ENCODE measurements around the gene TNKS2. TPM values are rescaled to one million over a fixed set of nuclear protein-coding genes. Genes with fewer than 3 reads are reported as not detected.
"Not testable (repeated sequence)": the region's sequence is repeated elsewhere in the genome, so short reads cannot be mapped to it uniquely, and the experiment has no call there.

The TNKS2 gene
- total RNA-seq, 4 donors from 2014 or later: 27.8 to 47.0 (median 31.3) TPM

GRCh38 chr10:91800756-91801155, 2.5 kb downstream of the TNKS2 start:
- Histone ChIP-seq H3K9me3 (no peaks in the 10 kb centered on the region), H3K4me3 (no peak overlapping the region), H3K4me1 (peaks cover 0 to 39% (median 12%) of the 10 kb centered on the region in 4 donors), H3K27me3 (no peaks in the 10 kb centered on the region), H3K36me3 (peaks cover 0 to 6% (median 0%) of the 10 kb centered on the region in 3 donors), H3K27ac (no peak overlapping the region)
- DNase-seq: no peak
- no peak for TF ChIP-seq POLR2A (IDR thresholded peaks at IDR 0.05)
- no peak for TF ChIP-seq CTCF (IDR thresholded peaks at IDR 0.05)

GRCh38 chr10:91803386-91804125, 5.3 kb downstream of the TNKS2 start:
- no peak overlapping the region for H3K4me3 ChIP-seq
- TF ChIP-seq CTCF (IDR thresholded peaks at IDR 0.05) (no peak), POLR2A (IDR thresholded peaks at IDR 0.05) (no peak)
- DNase-seq: no peak
- H3K36me3 ChIP-seq: peaks cover 0 to 13% (median 0%) of the 10 kb centered on the region in 3 donors
- peaks cover 0 to 31% (median 6%) of the 10 kb centered on the region in 4 donors for H3K4me1 ChIP-seq
- no peak overlapping the region for H3K27ac ChIP-seq
- no peaks in the 10 kb centered on the region for H3K9me3 ChIP-seq
- H3K27me3 ChIP-seq: no peaks in the 10 kb centered on the region

- no peak for TF ChIP-seq CTCF (IDR thresholded peaks at IDR 0.05)
- TF ChIP-seq POLR2A (IDR thresholded peaks at IDR 0.05): no peak
- H3K4me3 ChIP-seq: no peak overlapping the region
- H3K27ac ChIP-seq: no peak overlapping the region
- H3K36me3 ChIP-seq: peaks cover 0 to 13% (median 0%) of the 10 kb centered on the region in 3 donors
- peaks cover 0 to 31% (median 6%) of the 10 kb centered on the region in 4 donors for H3K4me1 ChIP-seq
- H3K27me3 ChIP-seq: no peaks in the 10 kb centered on the region
- DNase-seq: no peak
- no peaks in the 10 kb centered on the region for H3K9me3 ChIP-seq
These were observed 5.9 kb downstream of the TNKS2 start for GRCh38 chr10:91804126-91804510.

GRCh38 chr10:91805110-91805838, 7.0 kb downstream of the TNKS2 start:
- Histone ChIP-seq H3K4me1 (peaks cover 0 to 24% (median 3%) of the 10 kb centered on the region in 4 donors), H3K9me3 (no peaks in the 10 kb centered on the region), H3K36me3 (peaks cover 0 to 13% (median 0%) of the 10 kb centered on the region in 3 donors), H3K27ac (no peak overlapping the region), H3K27me3 (no peaks in the 10 kb centered on the region), H3K4me3 (no peak overlapping the region)
- no peak for DNase-seq
- TF ChIP-seq CTCF (IDR thresholded peaks at IDR 0.05) (no peak), POLR2A (IDR thresholded peaks at IDR 0.05) (no peak)

- not testable (repeated sequence) for H3K27ac ChIP-seq, H3K9me3 ChIP-seq
These were observed 9.0 kb downstream of the TNKS2 start for GRCh38 chr10:91807264-91807663.

GRCh38 chr10:91813251-91813650, 15.0 kb downstream of the TNKS2 start:
- no peak for DNase-seq
- H3K4me1 ChIP-seq: no peaks in the 10 kb centered on the region
- no peaks in the 10 kb centered on the region for H3K9me3 ChIP-seq
- H3K36me3 ChIP-seq: peaks cover 0 to 39% (median 0%) of the 10 kb centered on the region in 3 donors
- no peak for TF ChIP-seq POLR2A (IDR thresholded peaks at IDR 0.05)
- H3K27ac ChIP-seq: no peak overlapping the region
- H3K27me3 ChIP-seq: no peaks in the 10 kb centered on the region
- no peak overlapping the region for H3K4me3 ChIP-seq

More at GRCh38 chr10:91807264-91807663, 9.0 kb downstream of the TNKS2 start:
- H3K4me1 ChIP-seq, H3K27me3 ChIP-seq, H3K4me3 ChIP-seq, DNase-seq: not testable (repeated sequence)
- peaks cover 0 to 13% (median 0%) of the 10 kb centered on the region in 3 donors for H3K36me3 ChIP-seq

Measured in Peyer's patch (tissue), 4 donors.